Measurements from ENCODE around the gene EID2B. TPM values are rescaled to one million over a fixed set of nuclear protein-coding genes. Genes with fewer than 3 reads are reported as not detected.

The EID2B gene
- total and polyA plus RNA-seq, 9 of the 15 experiments (the other 6 are each of a cell fraction or from before 2014, with no cell fraction given), result 2.8 to 8.8 (median 4.8) TPM

DNA sequence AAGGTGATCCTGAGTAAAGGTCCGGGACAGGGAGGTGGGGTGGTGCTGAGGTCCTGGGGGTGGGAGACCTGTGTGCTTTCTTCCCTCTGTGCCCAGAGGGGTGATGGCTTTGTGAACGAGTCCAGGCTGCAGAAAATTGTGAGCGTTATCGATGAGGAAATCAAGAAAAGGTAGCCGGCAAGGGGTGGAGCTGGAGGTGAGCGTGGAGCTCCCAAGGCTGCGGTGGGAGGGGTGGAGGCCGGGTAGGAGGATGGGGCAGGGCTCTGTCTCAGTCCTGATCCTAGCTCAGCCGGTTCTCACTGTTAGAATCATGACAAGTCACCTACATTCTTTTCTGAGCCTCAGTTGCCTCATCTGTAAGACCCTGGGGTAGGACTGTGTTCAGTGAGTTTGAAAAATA lies 13.7 kb downstream of the EID2B start (continued):
- TF ChIP-seq BDP1 (IDR thresholded peaks at IDR 0.05; ENCODE audit: insufficient read depth, insufficient read length) (no peak), ARID1B (IDR thresholded peaks at IDR 0.05) (no peak)

DNA sequence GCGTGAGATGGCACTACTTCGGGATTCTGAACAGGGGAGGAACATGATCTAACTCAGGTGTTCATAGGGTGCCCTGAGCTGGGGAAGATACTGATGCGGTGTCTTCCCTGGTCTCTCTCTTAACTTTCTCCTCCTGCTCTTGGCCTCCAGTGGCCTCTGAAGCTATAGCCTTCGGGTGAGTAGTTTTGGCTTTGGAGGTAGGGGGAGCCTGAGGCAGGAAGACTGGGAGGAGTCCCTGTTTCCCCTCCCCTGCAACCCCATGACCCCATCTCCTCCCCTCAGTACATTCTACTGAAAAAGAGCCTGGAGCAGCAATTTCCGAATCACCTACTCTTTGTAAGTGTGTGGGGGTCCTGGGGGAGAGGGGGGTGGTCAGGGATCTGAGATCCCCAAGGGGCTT lies 14.2 kb downstream of the EID2B start:
- Histone ChIP-seq H3K36me3 (ENCODE audit: control insufficient read depth, insufficient read depth, low read length) (no peaks in the 10 kb centered on the region), H3K27ac (ENCODE audit: extremely low read depth, low read depth, low read length) (peak overlapping the region; percentile 60; the same call in 2 of the 3 replicates), H3K9me3 (replicated peaks; ENCODE audit: control insufficient read depth, insufficient read depth, low read depth, low read length) (no peaks in the 10 kb centered on the region), H3K4me2 (ENCODE audit: insufficient read depth, low read length) (peak overlapping the region; percentile 83), H4K20me1 (replicated peaks; ENCODE audit: control insufficient read depth, insufficient read depth, low read length) (no peaks in the 10 kb centered on the region), H3K9ac (ENCODE audit: insufficient read depth in 1 of 2, low read depth in 2 of 2, low read length in 2 of 2) (peak overlapping the region; percentile 50 to 84; a peak in 3 of 4 replicates), H3K4me1 (replicated peaks in 1 of 2; ENCODE audit: control insufficient read depth in 2 of 2, insufficient read depth in 2 of 2, low read length in 2 of 2) (peaks cover 21 to 30% of the 10 kb centered on the region in 2 experiments; a peak in 4 of 5 replicates), H3K9me1 (ENCODE audit: control insufficient read depth, insufficient read depth, low read length) (no peaks in the 10 kb centered on the region), H3K27me3 (ENCODE audit: control insufficient read depth in 2 of 2, insufficient read depth in 2 of 2, low read length in 2 of 2) (peaks cover 4 to 19% of the 10 kb centered on the region in 2 experiments; a peak in 4 of 5 replicates), H3K79me2 (ENCODE audit: control insufficient read depth, insufficient read depth, low read length) (no peaks in the 10 kb centered on the region), H3K4me3 (peak overlapping the region; percentile 34), H2AFZ (ENCODE audit: low read depth, low read length) (peak overlapping the region; percentile 96)
- DNase-seq (ENCODE audit: extremely low read depth in 1 of 4, low spot score in 3 of 4) (peak in 2 of 4 experiments; percentile 54 to 64), FAIRE-seq (peak; percentile 79), ATAC-seq (peak; percentile 69)
- CTCF ChIA-PET (ENCODE audit: low intra/inter-chr PET ratio), result interaction anchor here (0.5 kb wide), 1 partner anchor 73 kb away, joined by 3 read pairs; no protein-coding TSS in a partner anchor
- TF ChIP-seq FUS (optimal IDR thresholded peaks at IDR 0.05; ENCODE audit: low read depth, low read length) (no peak), MBD2 (IDR thresholded peaks at IDR 0.05; ENCODE audit: borderline replicate concordance, low read depth) (no peak), HDAC2 (IDR thresholded peaks at IDR 0.05) (no peak), NR2C2 (CRISPR knock-in tag; IDR thresholded peaks at IDR 0.05) (no peak), NR2C2 (tag; IDR thresholded peaks at IDR 0.05) (peak; percentile 34; the same call in 1 of the 2 replicates), DNMT1 (IDR thresholded peaks at IDR 0.05) (no peak)
- WGBS (ENCODE audit: insufficient coverage, low coverage, missing lambda C conversion rate), result 37% methylated on average over 5 of the region's 5 CpGs
- no TSS peak for BruUV-seq (replicated peaks)
- intact Hi-C loops (cut with micrococcal nuclease) (no loop called here), in situ Hi-C loops (cut with MboI) (no loop called here)
- POLR2A ChIA-PET, result interaction anchor here (0.6 to 1.5 kb wide), 3 partner anchors 9 to 379 kb away, joined by 3 to 5 read pairs (median 5); partner anchors contain the start of gene RPS16
